Activated B cell treated with CpG ODN at 0.5 μM for 24 hours (primary cell): Measurements from ENCODE around the gene SMIM8. TPM values are rescaled to one million over a fixed set of nuclear protein-coding genes. Genes with fewer than 3 reads are reported as not detected.

Experiments used
- ATAC-seq: fragments of 200-7000 bp; cut with Tn5 transposase; one replicate; pipeline ENCODE4 v1.10.0; 2021; ENCODE audit warnings: low read depth, mild to moderate bottlenecking, moderate library complexity
- CTCF ChIA-PET: fragments of 350-600 bp; sonication (Branson Sonifier 250); formaldehyde crosslinking; loops from one replicate; lab custom pipeline; 2021; ENCODE audit warnings: antibody characterized with exemption; lab: Charles Lee
- POLR2A ChIA-PET: fragments of 350-600 bp; sonication (Branson Sonifier 250); formaldehyde crosslinking; loops from one replicate; lab custom pipeline; 2021; ENCODE audit warnings: antibody characterized with exemption; lab: Charles Lee
- DNase-seq: peaks from one replicate; pipeline ENCODE4 v3.0.0; 2022
- H3K27ac Mint-ChIP-seq: one replicate; pipeline ENCODE4 v1.8.0; 2020; ENCODE audit warnings: mixed read lengths
- H3K27me3 Mint-ChIP-seq: one replicate; pipeline ENCODE4 v1.8.0; 2021; ENCODE audit warnings: mixed read lengths
- H3K36me3 Mint-ChIP-seq: one replicate; pipeline ENCODE4 v1.8.0; 2021; ENCODE audit warnings: low read depth, mixed read lengths
- H3K4me1 Mint-ChIP-seq: one replicate; pipeline ENCODE4 v1.8.0; 2021; ENCODE audit warnings: mixed read lengths
- H3K4me3 Mint-ChIP-seq: one replicate; pipeline ENCODE4 v1.8.0; 2020; ENCODE audit warnings: mild to moderate bottlenecking, mixed read lengths
- H3K9me3 Mint-ChIP-seq: one replicate; pipeline ENCODE4 v1.8.0; 2020; ENCODE audit warnings: mixed read lengths
- CTCF ChIP-seq: fragments of 200-600 bp; IDR thresholded peaks from one replicate; pipeline ENCODE4 v1.8.0; 2022; ENCODE audit warnings: antibody characterized with exemption, mild to moderate bottlenecking
- intact Hi-C: fragments of 100-400 bp; cut with micrococcal nuclease; formaldehyde crosslinking; loops from one replicate; pipeline ENCODE4 v1.15.1; 2024
- total RNA-seq: library from RNA; stranded (reverse); gene quantifications from 2 replicates; pipeline ENCODE4 v1.2.3, GENCODE V29; 2022

The SMIM8 gene
- total RNA-seq, 1 donor from 2014 or later = 14.4 TPM

- Mint-ChIP-seq H3K36me3 (peaks cover 5% of the 10 kb centered on the region), H3K27ac (no peak overlapping the region), H3K9me3 (no peaks in the 10 kb centered on the region), H3K27me3 (no peaks in the 10 kb centered on the region), H3K4me1 (no peaks in the 10 kb centered on the region), H3K4me3 (no peak overlapping the region)
- ChIA-PET CTCF (no interaction called here), POLR2A (no interaction called here)
- intact Hi-C loops = no loop called here
- no peak for ATAC-seq
- DNase-seq = no peak
- no peak for TF ChIP-seq CTCF
Observed at GRCh38 chr6:87349896-87350295, 27.5 kb downstream of the SMIM8 start.

- DNase-seq (no peak), ATAC-seq (no peak)
- ChIA-PET CTCF (no interaction called here), POLR2A (no interaction called here)
- no peaks in the 10 kb centered on the region for H3K9me3 Mint-ChIP-seq
- no peaks in the 10 kb centered on the region for H3K4me1 Mint-ChIP-seq
- no peaks in the 10 kb centered on the region for H3K27me3 Mint-ChIP-seq
- no peak overlapping the region for H3K4me3 Mint-ChIP-seq
- no peak for TF ChIP-seq CTCF
- H3K27ac Mint-ChIP-seq = no peak overlapping the region
- peaks cover 2% of the 10 kb centered on the region for H3K36me3 Mint-ChIP-seq
- intact Hi-C loops = no loop called here
Observed at GRCh38 chr6:87350516-87350915, 28.1 kb downstream of the SMIM8 start.

- no peak for TF ChIP-seq CTCF
- no peak for DNase-seq
Observed at GRCh38 chr6:87351583-87351982, 29.2 kb downstream of the SMIM8 start.

GRCh38 chr6:87356181-87356580, 33.8 kb downstream of the SMIM8 start:
- H3K27me3 Mint-ChIP-seq = no peaks in the 10 kb centered on the region
- DNase-seq (no peak), ATAC-seq (no peak)
- intact Hi-C loops = no loop called here
- H3K4me1 Mint-ChIP-seq = no peaks in the 10 kb centered on the region
- ChIA-PET CTCF (no interaction called here), POLR2A (no interaction called here)
- H3K27ac Mint-ChIP-seq = no peak overlapping the region
- no peaks in the 10 kb centered on the region for H3K9me3 Mint-ChIP-seq
- peaks cover 3% of the 10 kb centered on the region for H3K36me3 Mint-ChIP-seq
- no peak for TF ChIP-seq CTCF
- H3K4me3 Mint-ChIP-seq = no peak overlapping the region

More at GRCh38 chr6:87351583-87351982, 29.2 kb downstream of the SMIM8 start:
- Mint-ChIP-seq H3K4me1 (no peaks in the 10 kb centered on the region), H3K36me3 (no peaks in the 10 kb centered on the region), H3K4me3 (no peak overlapping the region), H3K27me3 (no peaks in the 10 kb centered on the region), H3K9me3 (no peaks in the 10 kb centered on the region), H3K27ac (no peak overlapping the region)
- ChIA-PET CTCF (no interaction called here), POLR2A (no interaction called here)
- intact Hi-C loops = no loop called here
- ATAC-seq = no peak

- no peak for TF ChIP-seq CTCF
- POLR2A ChIA-PET = no interaction called here
- no peaks in the 10 kb centered on the region for H3K4me1 Mint-ChIP-seq
- H3K27ac Mint-ChIP-seq = no peak overlapping the region
- CTCF ChIA-PET = no interaction called here
- H3K9me3 Mint-ChIP-seq = no peaks in the 10 kb centered on the region
- ATAC-seq (no peak), DNase-seq (no peak)
- peaks cover 7% of the 10 kb centered on the region for H3K36me3 Mint-ChIP-seq
- H3K4me3 Mint-ChIP-seq = no peak overlapping the region
- intact Hi-C loops = no loop called here
- no peaks in the 10 kb centered on the region for H3K27me3 Mint-ChIP-seq
Observed at GRCh38 chr6:87357479-87358196, 35.2 kb downstream of the SMIM8 start.
